Fibroblast of skin of left biceps (primary cell): Measurements from ENCODE around the gene RBMS3.
"Not testable (repeated sequence)": the region's sequence is repeated elsewhere in the genome, so short reads cannot be mapped to it uniquely, and the experiment has no call there.

Source experiments
- DNase-seq, 2 experiments: peaks; one replicate each; pipeline ENCODE4 v3.0.0-alpha.2; 2013; ENCODE audit warnings: low read depth in 2 of 2

Gene RBMS3

GRCh38 chr3:29481969-29482767 lies 201.3 kb downstream of the RBMS3 start:
- no peak for DNase-seq

- no peak for DNase-seq
These were observed 203.8 kb downstream of the RBMS3 start for GRCh38 chr3:29484633-29485032.

- DNase-seq, result no peak
These were observed 205.2 kb downstream of the RBMS3 start for GRCh38 chr3:29486096-29486495.

- no peak for DNase-seq
These were observed 206.0 kb downstream of the RBMS3 start for GRCh38 chr3:29486917-29487316.

GRCh38 chr3:29488922-29489321 lies 208.1 kb downstream of the RBMS3 start:
- no peak for DNase-seq

GRCh38 chr3:29493109-29493508 lies 212.2 kb downstream of the RBMS3 start:
- no peak for DNase-seq

GRCh38 chr3:29494305-29495036 lies 213.6 kb downstream of the RBMS3 start:
- peak; percentile 65 to 67 for DNase-seq

GRCh38 chr3:29497282-29497681 lies 216.4 kb downstream of the RBMS3 start:
- no peak for DNase-seq

- no peak for DNase-seq
These were observed 221.9 kb downstream of the RBMS3 start for GRCh38 chr3:29502771-29503170.

- DNase-seq, result no peak
These were observed 222.4 kb downstream of the RBMS3 start for GRCh38 chr3:29503314-29503713.

GRCh38 chr3:29503958-29504357 lies 223.1 kb downstream of the RBMS3 start:
- no peak for DNase-seq

- no peak for DNase-seq
These were observed 225.6 kb downstream of the RBMS3 start for GRCh38 chr3:29506502-29506901.

GRCh38 chr3:29511701-29512100 lies 230.8 kb downstream of the RBMS3 start:
- DNase-seq, result no peak

- DNase-seq, result no peak
These were observed 231.8 kb downstream of the RBMS3 start for GRCh38 chr3:29512641-29513040.

- DNase-seq, result no peak
These were observed 232.4 kb downstream of the RBMS3 start for GRCh38 chr3:29513236-29513635.

GRCh38 chr3:29514170-29514569 lies 233.3 kb downstream of the RBMS3 start:
- peak; percentile 38 to 56 for DNase-seq

GRCh38 chr3:29514912-29515311 lies 234.0 kb downstream of the RBMS3 start:
- no peak for DNase-seq

GRCh38 chr3:29515451-29515850 lies 234.6 kb downstream of the RBMS3 start:
- no peak for DNase-seq

GRCh38 chr3:29516164-29516563 lies 235.3 kb downstream of the RBMS3 start:
- DNase-seq, result no peak

GRCh38 chr3:29520764-29521163 lies 239.9 kb downstream of the RBMS3 start:
- DNase-seq, result no peak

GRCh38 chr3:29521293-29521692 lies 240.4 kb downstream of the RBMS3 start:
- no peak for DNase-seq

- DNase-seq, result no peak
These were observed 240.9 kb downstream of the RBMS3 start for GRCh38 chr3:29521751-29522150.

GRCh38 chr3:29524433-29524832 lies 243.6 kb downstream of the RBMS3 start:
- not testable (repeated sequence) for DNase-seq
